Kidney epithelial cell (primary cell): Measurements from ENCODE around the gene VENTX. TPM values are rescaled to one million over a fixed set of nuclear protein-coding genes. Genes with fewer than 3 reads are reported as not detected.

Experiments
- DNase-seq: peaks from one replicate; pipeline ENCODE4 v3.0.0-alpha.2; 2010; ENCODE audit warnings: low read depth
- H3K27me3 ChIP-seq: 2 replicates; pipeline ENCODE4 v1.6.0; 2011; ENCODE audit warnings: low read length; ENCODE audit not compliant: control insufficient read depth, insufficient read depth
- H3K36me3 ChIP-seq: 2 replicates; pipeline ENCODE4 v1.5.1; 2011; ENCODE audit warnings: low read length; ENCODE audit not compliant: control insufficient read depth, insufficient read depth
- H3K4me3 ChIP-seq: 2 replicates; pipeline ENCODE4 v1.5.1; 2011; ENCODE audit warnings: low read depth, mild to moderate bottlenecking, control low read depth, low read length
- CTCF ChIP-seq: IDR thresholded peaks from 2 replicates; pipeline ENCODE4 v1.5.1; 2011; ENCODE audit warnings: mild to moderate bottlenecking, moderate library complexity, low read length, control low read depth, inconsistent platforms; ENCODE audit not compliant: insufficient read depth, poor library complexity, severe bottlenecking
- total RNA-seq: library from RNA; depleted of rRNA; stranded (reverse); fragments of >200 nt; gene quantifications from 2 replicates; pipeline ENCODE4 v1.2.3, GENCODE V29; 2015

Gene VENTX
- total RNA-seq, 1 donor from 2014 or later: not detected

- DNase-seq: no peak
- no peaks in the 10 kb centered on the region for H3K27me3 ChIP-seq
- no peaks in the 10 kb centered on the region for H3K36me3 ChIP-seq
Measured at GRCh38 chr10:133197786-133198185, 39.9 kb upstream of the VENTX start.

GRCh38 chr10:133198206-133198605 lies 39.4 kb upstream of the VENTX start:
- no peaks in the 10 kb centered on the region for H3K27me3 ChIP-seq
- no peak for DNase-seq
- no peak for TF ChIP-seq CTCF

More at GRCh38 chr10:133197786-133198185, 39.9 kb upstream of the VENTX start:
- no peak for TF ChIP-seq CTCF
- no peak overlapping the region for H3K4me3 ChIP-seq

GRCh38 chr10:133198621-133199487 lies 38.8 kb upstream of the VENTX start:
- H3K36me3 ChIP-seq: no peaks in the 10 kb centered on the region
- no peak for DNase-seq
- peaks cover 2% of the 10 kb centered on the region for H3K27me3 ChIP-seq
- TF ChIP-seq CTCF: no peak
- H3K4me3 ChIP-seq: no peak overlapping the region

More at GRCh38 chr10:133198206-133198605, 39.4 kb upstream of the VENTX start:
- no peaks in the 10 kb centered on the region for H3K36me3 ChIP-seq
- no peak overlapping the region for H3K4me3 ChIP-seq

- Histone ChIP-seq H3K36me3 (no peaks in the 10 kb centered on the region), H3K27me3 (peaks cover 4% of the 10 kb centered on the region), H3K4me3 (no peak overlapping the region)
- no peak for DNase-seq
- no peak for TF ChIP-seq CTCF
Measured at GRCh38 chr10:133199488-133199885, 38.2 kb upstream of the VENTX start.

GRCh38 chr10:133199992-133200611 lies 37.6 kb upstream of the VENTX start:
- TF ChIP-seq CTCF: no peak
- Histone ChIP-seq H3K36me3 (no peaks in the 10 kb centered on the region), H3K4me3 (no peak overlapping the region), H3K27me3 (peaks cover 6% of the 10 kb centered on the region)
- DNase-seq: no peak
